Bone marrow (tissue), 2 donors: ENCODE results near the gene ADSL.
"Not testable (repeated sequence)": the region's sequence is repeated elsewhere in the genome, so short reads cannot be mapped to it uniquely, and the experiment has no call there.

ENCODE experiments used
- DNase-seq, 2 donors: peaks; one replicate each; lab custom pipeline; 2025; lab: John Stamatoyannopoulos, UW

ADSL gene

DNA sequence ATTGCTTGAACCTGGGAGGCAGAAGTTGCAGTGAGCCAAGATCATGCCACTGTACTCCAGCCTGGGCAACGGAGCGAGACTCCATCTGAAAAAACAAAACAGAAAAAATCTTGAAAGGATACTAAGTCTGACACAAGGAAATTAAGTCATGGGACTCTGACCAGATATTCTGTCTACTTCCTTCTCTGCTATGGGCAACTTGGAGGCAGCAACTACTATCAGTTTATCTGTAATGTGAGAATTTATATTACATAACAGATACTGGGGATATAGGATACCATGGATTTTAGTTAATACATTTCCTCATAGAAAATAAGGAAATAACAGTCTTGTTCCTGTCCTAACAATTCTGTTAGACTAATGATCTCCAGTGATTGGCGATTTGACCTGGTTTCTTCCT lies 22.5 kb downstream of the ADSL start:
- no peak for DNase-seq

- DNase-seq: no peak
These were observed 28.3 kb downstream of the ADSL start for GRCh38 chr22:40374567-40374966.

GRCh38 chr22:40376149-40376548 lies 29.8 kb downstream of the ADSL start:
- no peak for DNase-seq

GRCh38 chr22:40377931-40378330 lies 31.6 kb downstream of the ADSL start:
- no peak for DNase-seq

GRCh38 chr22:40378448-40378847 lies 32.1 kb downstream of the ADSL start:
- DNase-seq: not testable (repeated sequence)

GRCh38 chr22:40381461-40381860 lies 35.2 kb downstream of the ADSL start:
- no peak for DNase-seq

DNA sequence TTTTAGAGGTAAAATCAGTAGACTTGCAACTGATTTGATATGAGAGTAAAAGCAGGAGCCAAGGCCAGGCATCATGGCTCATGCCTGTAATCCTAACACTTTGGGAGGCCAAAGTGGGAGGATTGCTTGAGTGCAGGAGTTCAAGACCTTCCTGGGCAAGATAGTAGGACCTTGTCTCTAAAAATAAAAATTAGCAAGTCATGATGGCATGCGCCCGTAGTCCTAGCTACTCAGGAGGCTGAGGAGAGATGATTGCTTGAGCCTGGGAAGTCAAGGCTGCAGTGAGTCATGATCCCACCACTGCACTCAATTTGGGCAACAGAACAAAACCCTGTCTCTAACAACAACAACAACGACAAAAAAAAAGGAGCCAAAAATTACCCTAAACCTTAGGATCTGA lies 37.6 kb downstream of the ADSL start:
- DNase-seq: peak in 1 of 2 donors; percentile 10

GRCh38 chr22:40385036-40385782 lies 38.9 kb downstream of the ADSL start:
- DNase-seq: peak in 1 of 2 donors; percentile 75

DNA sequence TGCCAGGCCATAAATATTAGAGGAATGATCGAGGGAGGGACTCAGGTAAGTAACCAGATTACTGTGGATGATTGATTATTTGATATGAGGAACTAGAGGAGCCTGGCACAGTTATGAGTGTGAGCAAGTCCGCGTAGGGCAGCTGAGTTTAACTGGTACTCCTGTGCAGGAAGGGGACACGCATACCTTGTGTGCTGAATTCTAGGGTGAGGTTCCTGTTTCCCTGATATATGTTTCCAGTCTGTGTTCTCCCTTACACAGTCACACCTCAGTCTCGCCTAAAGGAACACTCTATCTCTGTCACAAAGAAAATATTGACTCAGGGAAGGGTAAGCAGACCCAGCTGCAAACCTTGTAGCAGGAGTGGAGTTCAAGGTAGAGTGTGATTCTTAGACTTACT lies 41.4 kb downstream of the ADSL start:
- no peak for DNase-seq

DNA sequence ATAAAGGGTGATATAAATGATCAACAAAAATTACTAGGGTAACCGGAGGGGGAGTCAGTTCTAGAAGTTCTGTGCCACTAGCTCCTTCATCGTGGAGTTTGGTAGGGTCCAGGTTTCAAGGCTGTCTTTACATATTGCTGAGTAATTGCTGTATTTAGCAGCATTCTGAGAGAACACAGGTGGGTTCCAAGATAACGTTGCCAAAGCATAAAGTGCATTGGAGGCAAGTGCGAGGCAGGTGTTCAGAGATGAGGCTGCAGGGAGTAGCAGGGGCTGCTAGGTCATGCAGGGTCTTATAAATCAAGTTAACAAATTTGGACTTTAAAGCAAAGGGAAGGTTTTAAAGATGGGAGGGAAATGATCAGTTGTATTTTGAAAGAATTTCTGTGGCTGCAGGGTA lies 41.9 kb downstream of the ADSL start:
- DNase-seq: no peak

DNA sequence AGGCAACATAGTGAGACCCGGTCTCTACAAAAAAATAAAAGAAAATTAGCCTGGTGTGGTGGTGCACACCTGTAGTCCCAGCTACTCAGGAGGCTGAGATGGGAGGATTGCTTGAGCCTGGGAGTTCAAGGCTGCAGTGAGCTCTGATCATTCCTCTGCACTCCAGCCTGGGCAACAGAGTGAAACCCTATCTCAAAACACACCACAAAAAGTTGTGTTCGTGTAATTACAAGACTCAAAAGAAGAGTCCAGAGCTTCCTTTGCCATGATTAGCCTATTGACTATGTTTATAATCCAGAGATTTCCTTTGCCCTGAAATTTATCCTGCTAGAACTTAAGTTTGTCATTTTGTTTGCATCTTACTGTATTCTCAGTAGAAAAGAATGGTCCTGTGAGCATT lies 45.1 kb downstream of the ADSL start:
- no peak for DNase-seq

DNA sequence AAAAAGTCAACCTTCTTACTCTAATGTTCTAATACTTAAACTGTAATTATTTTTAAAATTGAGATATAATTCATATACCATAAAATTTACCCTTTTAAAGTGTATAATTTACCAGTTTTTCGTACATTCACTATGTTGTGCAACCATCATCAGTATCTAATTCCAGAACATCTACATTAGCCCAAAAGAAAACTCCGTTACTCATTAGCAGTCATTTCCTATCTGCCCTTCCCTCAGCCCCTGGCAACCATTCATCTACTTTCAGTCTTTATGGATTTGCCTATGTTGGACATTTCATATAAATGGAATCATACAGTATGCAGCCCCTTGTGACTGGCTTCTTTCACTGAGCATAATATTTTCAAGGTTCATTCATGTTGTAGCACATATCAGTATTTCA lies 46.3 kb downstream of the ADSL start:
- no peak for DNase-seq

GRCh38 chr22:40394607-40395006 lies 48.3 kb downstream of the ADSL start:
- DNase-seq: no peak

DNA sequence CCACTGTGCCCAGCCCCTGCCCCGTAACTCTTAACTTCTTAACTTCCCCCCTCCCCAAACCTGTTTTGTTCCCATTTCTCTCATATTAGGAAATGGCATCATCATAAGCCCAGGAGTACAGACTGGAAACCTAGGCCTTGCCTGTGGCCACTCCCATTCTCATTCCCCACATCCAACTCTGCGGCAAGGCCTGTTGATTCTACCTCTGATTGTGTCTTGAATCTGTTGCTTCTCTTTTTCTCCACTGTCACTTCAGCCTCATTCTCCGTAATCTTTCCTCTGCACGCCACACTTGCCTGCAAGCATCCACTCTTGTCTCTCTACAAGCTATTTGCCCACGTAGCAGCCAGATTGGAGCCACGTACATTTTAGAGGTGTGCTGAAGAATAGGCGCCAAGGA lies 49.3 kb downstream of the ADSL start:
- DNase-seq: no peak

GRCh38 chr22:40396882-40397281 lies 50.6 kb downstream of the ADSL start:
- no peak for DNase-seq

GRCh38 chr22:40397396-40397795 lies 51.1 kb downstream of the ADSL start:
- DNase-seq: no peak

- no peak for DNase-seq
These were observed 53.3 kb downstream of the ADSL start for GRCh38 chr22:40399621-40400020.

DNA sequence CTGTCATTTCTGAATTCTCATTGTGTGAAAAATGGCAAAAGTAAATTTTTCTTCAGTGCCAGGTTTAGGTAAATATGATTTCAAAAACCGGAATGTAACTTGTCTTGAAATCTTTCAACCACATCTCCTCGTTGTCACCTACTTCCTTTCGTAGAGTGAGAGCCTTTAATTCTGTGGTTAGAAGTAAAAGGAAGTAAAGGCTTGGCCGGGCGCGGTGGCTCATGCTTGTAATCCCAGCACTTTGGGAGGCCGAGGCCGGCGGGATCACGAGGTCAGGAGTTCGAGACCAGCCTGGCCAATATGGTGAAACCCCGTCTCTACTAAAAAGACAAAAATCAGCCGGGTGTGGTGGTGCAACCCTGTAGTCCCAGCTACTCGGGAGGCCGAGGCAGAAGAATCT lies 53.9 kb downstream of the ADSL start:
- peak in 1 of 2 donors; percentile 63 for DNase-seq

DNA sequence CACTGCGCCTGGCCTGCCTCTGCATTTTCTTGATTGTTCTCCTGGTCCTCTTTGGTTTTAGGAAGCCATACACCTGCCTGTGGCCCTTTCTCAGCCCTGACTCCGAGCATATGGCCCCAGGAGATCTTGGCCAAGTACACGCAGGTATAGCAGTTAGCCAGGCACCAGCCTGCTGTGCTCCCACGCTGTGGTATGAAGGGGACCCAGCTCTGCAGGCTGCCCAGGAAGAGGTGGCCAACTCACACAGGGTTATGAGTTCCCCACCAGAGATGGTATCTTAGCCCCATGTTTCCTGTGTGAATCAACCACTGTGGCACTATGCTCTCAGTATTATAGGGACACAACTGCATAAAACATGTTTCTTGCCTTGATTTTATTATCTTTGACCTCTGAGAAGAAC lies 55.2 kb downstream of the ADSL start:
- peak in 1 of 2 donors; percentile 46 for DNase-seq

DNA sequence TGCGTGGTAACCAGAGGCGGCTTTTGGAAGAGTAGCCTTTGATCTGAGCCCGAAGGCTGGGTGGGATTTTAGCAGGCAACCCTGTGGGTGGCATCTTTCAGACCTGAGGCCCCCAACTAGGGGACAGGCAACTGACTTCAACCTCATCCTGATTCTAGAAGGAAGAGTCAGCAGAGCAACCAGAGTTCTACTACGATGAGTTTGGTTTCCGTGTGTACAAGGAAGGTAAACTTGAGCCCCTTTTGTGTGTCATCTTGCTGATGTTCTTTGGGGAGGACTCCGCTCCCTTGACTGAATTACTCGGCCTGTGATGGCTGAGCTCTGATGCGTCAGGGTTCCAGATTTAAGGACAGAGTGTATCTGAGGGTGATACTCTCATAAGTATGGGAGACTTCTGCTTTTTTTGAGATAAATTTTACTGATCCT lies 55.7 kb downstream of the ADSL start:
- DNase-seq: no peak

DNA sequence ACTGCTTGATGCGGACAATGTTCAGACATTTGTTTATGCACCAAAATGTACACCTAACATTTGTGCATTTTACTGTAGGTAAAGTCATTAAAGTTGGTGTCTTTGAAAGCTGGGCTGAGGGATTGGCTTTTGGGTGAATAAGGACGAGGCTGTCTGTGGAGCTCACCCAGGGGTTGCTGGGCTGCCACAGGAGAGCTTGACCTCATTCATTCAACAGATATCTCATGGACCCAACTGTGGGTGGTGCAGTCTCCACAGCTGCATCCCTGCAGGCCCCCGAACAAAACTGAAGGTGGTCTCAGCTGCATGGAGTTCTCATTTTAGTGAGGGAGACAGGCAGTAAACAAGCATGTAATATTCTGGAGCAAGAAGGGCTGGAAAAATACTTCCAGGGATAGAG lies 56.8 kb downstream of the ADSL start:
- DNase-seq: no peak

GRCh38 chr22:40403651-40404050 lies 57.4 kb downstream of the ADSL start:
- DNase-seq: no peak

DNA sequence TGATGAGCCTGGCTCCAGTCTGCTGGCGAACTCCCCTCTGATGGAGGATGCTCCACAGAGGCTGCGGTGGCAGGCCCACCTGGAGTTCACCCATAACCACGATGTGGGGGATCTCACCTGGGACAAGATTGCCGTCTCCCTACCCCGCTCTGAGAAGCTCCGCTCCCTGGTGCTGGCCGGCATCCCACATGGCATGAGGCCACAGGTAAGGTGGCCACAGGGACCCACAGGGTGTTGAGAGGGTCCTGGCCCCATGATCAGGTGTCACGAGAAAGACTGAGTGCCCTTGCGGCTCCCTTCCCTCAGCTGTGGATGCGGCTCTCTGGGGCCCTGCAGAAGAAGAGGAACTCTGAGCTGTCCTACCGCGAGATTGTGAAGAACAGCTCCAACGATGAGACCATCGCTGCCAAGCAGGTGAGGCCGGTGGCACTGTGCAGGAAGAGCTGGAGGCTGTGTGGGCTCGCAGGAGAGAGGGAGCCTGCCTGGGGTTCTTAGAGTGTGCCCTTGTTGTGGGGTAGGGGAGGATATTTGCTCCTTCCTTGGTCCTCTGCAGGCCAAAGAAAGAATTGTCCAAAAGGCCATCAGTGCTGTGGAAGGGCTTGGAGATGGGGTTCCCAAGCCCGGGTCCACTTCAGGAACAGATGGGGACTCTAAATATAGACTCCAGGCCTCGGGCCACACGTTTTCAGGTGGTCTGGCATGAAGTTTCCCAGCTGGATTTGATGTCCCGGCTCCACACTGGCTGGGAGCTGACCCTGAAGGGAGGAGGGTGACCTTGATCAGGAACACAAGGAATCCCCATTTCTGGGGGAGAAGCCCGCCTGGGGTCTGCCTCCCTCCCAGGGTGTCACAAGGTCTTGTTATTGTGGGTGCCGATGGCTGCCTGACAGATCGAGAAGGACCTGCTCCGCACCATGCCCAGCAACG lies 58.2 kb downstream of the ADSL start:
- no peak for DNase-seq
